Measurements from ENCODE around the gene GRIA4. TPM values are rescaled to one million over a fixed set of nuclear protein-coding genes. Genes with fewer than 3 reads are reported as not detected.

GRIA4 gene
- total and polyA plus RNA-seq, 2 of the 13 experiments (the other 11 are each of a cell fraction or from before 2014, with no cell fraction given), result not detected

DNA sequence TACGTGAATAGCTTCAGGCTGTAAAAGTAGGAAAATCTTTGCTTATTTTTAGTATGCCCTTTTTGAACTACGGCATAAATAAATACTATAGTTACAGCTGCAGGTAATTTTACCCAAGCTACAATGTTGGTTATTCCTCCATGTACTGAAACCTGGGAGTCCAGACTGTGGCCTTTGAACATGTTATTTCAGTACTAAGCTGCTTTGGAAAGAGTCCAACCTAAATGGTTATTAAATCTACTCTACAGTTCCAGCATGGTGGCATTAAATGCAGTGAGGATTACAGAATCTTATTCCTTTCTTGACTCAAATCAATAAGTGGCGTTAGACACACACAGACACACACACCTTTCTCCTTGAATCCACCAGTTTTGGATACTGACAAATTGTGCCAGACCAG, 247.1 kb downstream of the GRIA4 start:
- H3K9me3 ChIP-seq (ENCODE audit: low read length), result no peaks in the 10 kb centered on the region
- CTCF ChIA-PET (ENCODE audit: low intra/inter-chr PET ratio, low total read pairs), result no interaction called here
- TF ChIP-seq, protein P1, sequence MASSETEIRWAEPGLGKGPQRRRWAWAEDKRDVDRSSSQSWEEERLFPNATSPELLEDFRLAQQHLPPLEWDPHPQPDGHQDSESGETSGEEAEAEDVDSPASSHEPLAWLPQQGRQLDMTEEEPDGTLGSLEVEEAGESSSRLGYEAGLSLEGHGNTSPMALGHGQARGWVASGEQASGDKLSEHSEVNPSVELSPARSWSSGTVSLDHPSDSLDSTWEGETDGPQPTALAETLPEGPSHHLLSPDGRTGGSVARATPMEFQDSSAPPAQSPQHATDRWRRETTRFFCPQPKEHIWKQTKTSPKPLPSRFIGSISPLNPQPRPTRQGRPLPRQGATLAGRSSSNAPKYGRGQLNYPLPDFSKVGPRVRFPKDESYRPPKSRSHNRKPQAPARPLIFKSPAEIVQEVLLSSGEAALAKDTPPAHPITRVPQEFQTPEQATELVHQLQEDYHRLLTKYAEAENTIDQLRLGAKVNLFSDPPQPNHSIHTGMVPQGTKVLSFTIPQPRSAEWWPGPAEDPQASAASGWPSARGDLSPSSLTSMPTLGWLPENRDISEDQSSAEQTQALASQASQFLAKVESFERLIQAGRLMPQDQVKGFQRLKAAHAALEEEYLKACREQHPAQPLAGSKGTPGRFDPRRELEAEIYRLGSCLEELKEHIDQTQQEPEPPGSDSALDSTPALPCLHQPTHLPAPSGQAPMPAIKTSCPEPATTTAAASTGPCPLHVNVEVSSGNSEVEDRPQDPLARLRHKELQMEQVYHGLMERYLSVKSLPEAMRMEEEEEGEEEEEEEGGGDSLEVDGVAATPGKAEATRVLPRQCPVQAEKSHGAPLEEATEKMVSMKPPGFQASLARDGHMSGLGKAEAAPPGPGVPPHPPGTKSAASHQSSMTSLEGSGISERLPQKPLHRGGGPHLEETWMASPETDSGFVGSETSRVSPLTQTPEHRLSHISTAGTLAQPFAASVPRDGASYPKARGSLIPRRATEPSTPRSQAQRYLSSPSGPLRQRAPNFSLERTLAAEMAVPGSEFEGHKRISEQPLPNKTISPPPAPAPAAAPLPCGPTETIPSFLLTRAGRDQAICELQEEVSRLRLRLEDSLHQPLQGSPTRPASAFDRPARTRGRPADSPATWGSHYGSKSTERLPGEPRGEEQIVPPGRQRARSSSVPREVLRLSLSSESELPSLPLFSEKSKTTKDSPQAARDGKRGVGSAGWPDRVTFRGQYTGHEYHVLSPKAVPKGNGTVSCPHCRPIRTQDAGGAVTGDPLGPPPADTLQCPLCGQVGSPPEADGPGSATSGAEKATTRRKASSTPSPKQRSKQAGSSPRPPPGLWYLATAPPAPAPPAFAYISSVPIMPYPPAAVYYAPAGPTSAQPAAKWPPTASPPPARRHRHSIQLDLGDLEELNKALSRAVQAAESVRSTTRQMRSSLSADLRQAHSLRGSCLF (CRISPR knock-in tag; IDR thresholded peaks at IDR 0.05; ENCODE audit: borderline replicate concordance), result no peak
- TF ChIP-seq ZNF781 (CRISPR knock-in tag; IDR thresholded peaks at IDR 0.05; ENCODE audit: borderline replicate concordance, not compliant biosample characterization) (no peak), NFKBIZ (CRISPR knock-in tag; IDR thresholded peaks at IDR 0.05) (no peak), TAF1 (CRISPR knock-in tag; IDR thresholded peaks at IDR 0.05) (no peak), ZNF883 (CRISPR knock-in tag; IDR thresholded peaks at IDR 0.05; ENCODE audit: not compliant biosample characterization) (no peak), RBM39 (IDR thresholded peaks at IDR 0.05; ENCODE audit: low read depth, low read length, poor library complexity, severe bottlenecking) (no peak), ZNF34 (CRISPR knock-in tag; IDR thresholded peaks at IDR 0.05; ENCODE audit: borderline replicate concordance) (no peak), POGZ (CRISPR knock-in tag; IDR thresholded peaks at IDR 0.05) (no peak)
- TF ChIP-seq, protein P2, sequence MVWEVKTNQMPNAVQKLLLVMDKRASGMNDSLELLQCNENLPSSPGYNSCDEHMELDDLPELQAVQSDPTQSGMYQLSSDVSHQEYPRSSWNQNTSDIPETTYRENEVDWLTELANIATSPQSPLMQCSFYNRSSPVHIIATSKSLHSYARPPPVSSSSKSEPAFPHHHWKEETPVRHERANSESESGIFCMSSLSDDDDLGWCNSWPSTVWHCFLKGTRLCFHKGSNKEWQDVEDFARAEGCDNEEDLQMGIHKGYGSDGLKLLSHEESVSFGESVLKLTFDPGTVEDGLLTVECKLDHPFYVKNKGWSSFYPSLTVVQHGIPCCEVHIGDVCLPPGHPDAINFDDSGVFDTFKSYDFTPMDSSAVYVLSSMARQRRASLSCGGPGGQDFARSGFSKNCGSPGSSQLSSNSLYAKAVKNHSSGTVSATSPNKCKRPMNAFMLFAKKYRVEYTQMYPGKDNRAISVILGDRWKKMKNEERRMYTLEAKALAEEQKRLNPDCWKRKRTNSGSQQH (CRISPR knock-in tag; IDR thresholded peaks at IDR 0.05; ENCODE audit: low read depth), result no peak

More for the DNA sequence above, 247.1 kb downstream of the GRIA4 start:
- Histone ChIP-seq H3K36me3 (replicated peaks in 1 of 2; ENCODE audit: control insufficient read depth in 1 of 2, insufficient read depth in 2 of 2, low read length in 2 of 2) (no peaks in the 10 kb centered on the region), H3K27ac (ENCODE audit: extremely low read length, insufficient read depth, low read length) (no peak overlapping the region), H4K20me1 (ENCODE audit: insufficient read depth, low read length) (no peaks in the 10 kb centered on the region), H3K79me2 (ENCODE audit: insufficient read depth, low read length) (no peaks in the 10 kb centered on the region), H3K4me3 (replicated peaks in 1 of 3; ENCODE audit: insufficient read depth in 1 of 3, low read depth in 2 of 3, low read length in 3 of 3) (no peak overlapping the region), H2AFZ (ENCODE audit: low read length) (no peak overlapping the region), H3K27me3 (ENCODE audit: control insufficient read depth in 1 of 2, insufficient read depth in 2 of 2, low read length in 2 of 2) (no peaks in the 10 kb centered on the region), H3K4me1 (ENCODE audit: insufficient read depth, low read length) (no peaks in the 10 kb centered on the region), H3K4me2 (ENCODE audit: low read depth, low read length) (no peak overlapping the region), H3K9ac (ENCODE audit: insufficient read depth, low read depth, low read length) (no peak overlapping the region)
- no TSS peak for BruUV-seq (replicated peaks)
- POLR2A ChIA-PET, result no interaction called here
- FAIRE-seq, result no peak
- DNase-seq (ENCODE audit: low spot score), result no peak
- 1% methylated on average over 3 of the region's 3 CpGs for WGBS (ENCODE audit: low lambda C conversion rate)
- intact Hi-C loops (cut with micrococcal nuclease; ENCODE audit: unreplicated experiment) (no loop called here), in situ Hi-C loops (cut with HindIII; ENCODE audit: extremely low pct_ligation_motif_present, low pct_unique_long_range_greater_than_20kb) (no loop called here)
- no peak for ATAC-seq
